Erythroblast (primary cell): Measurements from ENCODE around the gene C9orf43.

Experiments used
- GATA1 ChIP-seq: IDR thresholded peaks from 2 replicates; pipeline ENCODE4 v1.6.1; 2011; ENCODE audit warnings: low read depth, mild to moderate bottlenecking, control low read depth, low read length, moderate library complexity
- POLR2A ChIP-seq: IDR thresholded peaks from 2 replicates; pipeline ENCODE4 v1.6.1; 2011; ENCODE audit warnings: mild to moderate bottlenecking, low read length

GRCh38 chr9:113472199-113472598 is 61.7 kb downstream of the C9orf43 start:
- TF ChIP-seq POLR2A (no peak), GATA1 (no peak)
